ENCODE measurements around the gene GALNT8. TPM values are rescaled to one million over a fixed set of nuclear protein-coding genes. Genes with fewer than 3 reads are reported as not detected.
A peak's percentile ranks its signal among the peaks of the same experiment; 100 is the strongest.

GALNT8 gene
- total and polyA plus RNA-seq, 2 experiments from 2014 or later = 3.8 to 7.7 TPM

DNA sequence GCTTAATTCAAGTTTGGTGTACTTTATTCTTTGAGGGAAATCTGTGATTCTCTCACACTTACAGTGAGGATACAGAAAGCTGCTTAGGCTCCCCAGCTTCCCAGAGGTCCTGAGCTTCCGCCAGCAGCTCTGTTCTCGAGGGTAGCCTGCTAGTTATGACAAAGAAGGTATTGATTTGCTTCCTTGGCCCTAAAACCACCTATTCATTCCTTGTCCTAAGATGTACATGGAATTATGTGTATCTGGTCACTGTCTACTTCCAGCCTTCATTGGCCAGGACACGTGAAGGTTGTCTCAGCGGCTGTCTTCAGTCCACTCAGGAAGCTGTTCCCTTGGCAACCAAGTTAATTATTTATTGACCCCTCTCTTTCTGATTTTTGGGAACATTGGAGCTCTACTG lies 55.7 kb downstream of the GALNT8 start:
- Histone ChIP-seq H3K79me2 (replicated peaks; ENCODE audit: insufficient read depth) (no peaks in the 10 kb centered on the region), H3K27ac (ENCODE audit: low read depth) (no peak overlapping the region), H3K36me3 (ENCODE audit: insufficient read depth) (no peaks in the 10 kb centered on the region), H2AFZ (no peak overlapping the region), H3K4me2 (no peak overlapping the region), H3K27me3 (ENCODE audit: insufficient read depth) (no peaks in the 10 kb centered on the region), H4K20me1 (replicated peaks; ENCODE audit: insufficient read depth) (no peaks in the 10 kb centered on the region), H3K4me1 (ENCODE audit: insufficient read depth) (no peaks in the 10 kb centered on the region), H3K4me3 (no peak overlapping the region), H3K9me2 (ENCODE audit: insufficient read depth) (no peaks in the 10 kb centered on the region), H3F3A (replicated peaks; ENCODE audit: low read depth) (no peaks in the 10 kb centered on the region)
- peaks cover 2% of the 10 kb centered on the region for H3K27me3 Mint-ChIP-seq (ENCODE audit: insufficient read depth, low read depth, poor library complexity)
- no peak for TF ChIP-seq ZNF114 (CRISPR knock-in tag; IDR thresholded peaks at IDR 0.05)
- no peak for ATAC-seq
- H3K4me1 Mint-ChIP-seq = no peaks in the 10 kb centered on the region
- H3K36me3 Mint-ChIP-seq (ENCODE audit: low read depth) = 0 out of 3 replicates have a peak, but pooled peaks cover 3% of the 10 kb centered on the region
- DNase-seq (ENCODE audit: low spot score) = no peak
- no peak overlapping the region for H3K4me3 Mint-ChIP-seq
- H3K9me3 Mint-ChIP-seq = no peaks in the 10 kb centered on the region
- no peak overlapping the region for H3K27ac Mint-ChIP-seq

DNA sequence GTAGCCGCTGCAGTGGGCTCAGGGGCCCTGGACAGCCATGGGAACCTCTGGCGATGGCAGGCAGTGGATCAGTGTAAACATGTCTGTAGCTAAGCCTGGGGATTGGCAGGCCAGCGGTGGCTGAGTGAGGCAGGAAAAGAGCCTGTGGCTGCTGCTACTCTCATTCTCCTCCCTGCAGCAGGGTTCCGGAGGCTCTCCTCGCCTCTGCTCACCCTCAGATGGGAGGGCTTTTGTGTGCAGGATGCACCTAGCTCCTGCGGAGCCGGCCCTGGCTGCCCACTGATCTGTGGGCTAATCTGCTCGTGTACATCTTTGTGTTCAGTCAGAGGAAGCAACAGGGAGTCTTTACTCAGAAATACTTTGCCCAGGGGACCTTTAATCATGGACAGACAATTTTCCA lies 59.5 kb downstream of the GALNT8 start:
- no peak overlapping the region for H3K27ac Mint-ChIP-seq
- peak; percentile 60 for ATAC-seq
- H3F3A ChIP-seq (replicated peaks; ENCODE audit: low read depth) = no peaks in the 10 kb centered on the region

DNA sequence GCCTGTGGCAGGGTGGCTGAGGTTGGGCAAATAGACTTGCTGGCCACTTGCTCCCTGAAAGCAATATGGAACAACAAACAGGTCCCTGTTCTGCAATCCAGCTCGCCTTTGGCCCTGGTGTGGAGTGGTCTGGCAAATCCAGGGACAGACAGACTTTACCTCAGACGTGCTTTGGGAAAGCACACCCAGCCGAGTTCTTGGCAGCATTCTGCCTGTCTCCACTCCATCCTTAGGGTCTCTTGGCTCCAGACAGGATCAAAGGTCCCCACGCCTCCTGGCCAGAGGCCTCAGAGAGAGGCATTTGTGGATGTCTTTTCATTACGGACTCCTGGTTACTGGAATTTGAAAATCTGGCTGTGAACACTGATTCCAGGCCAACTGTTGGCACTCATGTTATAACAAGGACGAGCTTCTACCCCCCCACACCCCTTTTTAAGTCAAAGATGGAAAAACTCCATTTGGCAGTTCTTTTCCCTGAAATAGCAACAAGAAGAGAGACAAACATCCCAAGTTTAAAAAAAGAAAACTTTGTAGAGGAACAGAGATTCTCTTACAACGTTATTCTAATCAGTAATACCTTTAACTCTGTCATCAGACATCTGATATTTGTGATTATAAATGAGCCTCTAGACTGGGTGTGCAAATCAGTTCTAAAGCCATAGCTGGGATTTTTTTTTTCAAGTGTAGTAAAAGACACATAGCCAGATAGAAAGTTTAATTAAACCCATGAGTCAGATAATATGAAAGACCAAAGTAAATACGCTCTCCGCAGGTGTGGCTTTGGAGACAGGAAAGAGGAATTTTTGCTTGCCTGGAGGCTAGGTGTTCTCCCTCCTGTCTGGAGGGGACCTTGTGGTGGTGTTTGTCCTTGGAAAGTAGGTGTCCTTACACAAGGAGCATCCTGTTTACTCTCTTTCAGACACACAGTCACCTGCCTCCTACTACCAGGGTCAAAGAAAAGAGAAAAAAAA lies 60.7 kb downstream of the GALNT8 start:
- no peaks in the 10 kb centered on the region for H3K4me1 ChIP-seq (ENCODE audit: insufficient read depth)
- no peaks in the 10 kb centered on the region for H3K36me3 ChIP-seq (ENCODE audit: insufficient read depth)
- no peaks in the 10 kb centered on the region for H3K9me3 Mint-ChIP-seq
- H3K4me2 ChIP-seq = no peak overlapping the region
- no peaks in the 10 kb centered on the region for H3K4me1 Mint-ChIP-seq
- no peak overlapping the region for H3K4me3 ChIP-seq
- H3K36me3 Mint-ChIP-seq (ENCODE audit: low read depth) = peaks cover 9% of the 10 kb centered on the region; the same call in 1 of the 3 replicates
- ATAC-seq (no peak), DNase-seq (ENCODE audit: low spot score) (no peak)
- no peak overlapping the region for H3K27ac ChIP-seq (ENCODE audit: low read depth)
- H3F3A ChIP-seq (replicated peaks; ENCODE audit: low read depth) = no peaks in the 10 kb centered on the region
- H3K4me3 Mint-ChIP-seq = no peak overlapping the region
- H3K79me2 ChIP-seq (replicated peaks; ENCODE audit: insufficient read depth) = no peaks in the 10 kb centered on the region
- H3K27ac Mint-ChIP-seq = no peak overlapping the region
- no peaks in the 10 kb centered on the region for H3K9me2 ChIP-seq (ENCODE audit: insufficient read depth)
- peaks cover 2% of the 10 kb centered on the region for H3K27me3 Mint-ChIP-seq (ENCODE audit: insufficient read depth, low read depth, poor library complexity)
- H2AFZ ChIP-seq = no peak overlapping the region
- H4K20me1 ChIP-seq (replicated peaks; ENCODE audit: insufficient read depth) = no peaks in the 10 kb centered on the region
- no peaks in the 10 kb centered on the region for H3K27me3 ChIP-seq (ENCODE audit: insufficient read depth)
- TF ChIP-seq ZNF331 (CRISPR knock-in tag; IDR thresholded peaks at IDR 0.05; ENCODE audit: low read depth) = no peak
- no peak for TF ChIP-seq POLR2AphosphoS5 (IDR thresholded peaks at IDR 0.05; ENCODE audit: low read depth)
- TF ChIP-seq STAT1 (IDR thresholded peaks at IDR 0.05; ENCODE audit: unreplicated experiment) = no peak
- TF ChIP-seq, protein P1, sequence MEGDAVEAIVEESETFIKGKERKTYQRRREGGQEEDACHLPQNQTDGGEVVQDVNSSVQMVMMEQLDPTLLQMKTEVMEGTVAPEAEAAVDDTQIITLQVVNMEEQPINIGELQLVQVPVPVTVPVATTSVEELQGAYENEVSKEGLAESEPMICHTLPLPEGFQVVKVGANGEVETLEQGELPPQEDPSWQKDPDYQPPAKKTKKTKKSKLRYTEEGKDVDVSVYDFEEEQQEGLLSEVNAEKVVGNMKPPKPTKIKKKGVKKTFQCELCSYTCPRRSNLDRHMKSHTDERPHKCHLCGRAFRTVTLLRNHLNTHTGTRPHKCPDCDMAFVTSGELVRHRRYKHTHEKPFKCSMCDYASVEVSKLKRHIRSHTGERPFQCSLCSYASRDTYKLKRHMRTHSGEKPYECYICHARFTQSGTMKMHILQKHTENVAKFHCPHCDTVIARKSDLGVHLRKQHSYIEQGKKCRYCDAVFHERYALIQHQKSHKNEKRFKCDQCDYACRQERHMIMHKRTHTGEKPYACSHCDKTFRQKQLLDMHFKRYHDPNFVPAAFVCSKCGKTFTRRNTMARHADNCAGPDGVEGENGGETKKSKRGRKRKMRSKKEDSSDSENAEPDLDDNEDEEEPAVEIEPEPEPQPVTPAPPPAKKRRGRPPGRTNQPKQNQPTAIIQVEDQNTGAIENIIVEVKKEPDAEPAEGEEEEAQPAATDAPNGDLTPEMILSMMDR (conservative IDR thresholded peaks at IDR 0.05; ENCODE audit: low read depth in 2 of 2) = no peak
- TF ChIP-seq, protein P2, sequence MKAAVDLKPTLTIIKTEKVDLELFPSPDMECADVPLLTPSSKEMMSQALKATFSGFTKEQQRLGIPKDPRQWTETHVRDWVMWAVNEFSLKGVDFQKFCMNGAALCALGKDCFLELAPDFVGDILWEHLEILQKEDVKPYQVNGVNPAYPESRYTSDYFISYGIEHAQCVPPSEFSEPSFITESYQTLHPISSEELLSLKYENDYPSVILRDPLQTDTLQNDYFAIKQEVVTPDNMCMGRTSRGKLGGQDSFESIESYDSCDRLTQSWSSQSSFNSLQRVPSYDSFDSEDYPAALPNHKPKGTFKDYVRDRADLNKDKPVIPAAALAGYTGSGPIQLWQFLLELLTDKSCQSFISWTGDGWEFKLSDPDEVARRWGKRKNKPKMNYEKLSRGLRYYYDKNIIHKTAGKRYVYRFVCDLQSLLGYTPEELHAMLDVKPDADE (IDR thresholded peaks at IDR 0.05) = no peak
- TF ChIP-seq EZH2 (IDR thresholded peaks at IDR 0.05; ENCODE audit: low read depth, unreplicated experiment) = no peak
- no peak for TF ChIP-seq NANOG (IDR thresholded peaks at IDR 0.05; ENCODE audit: borderline replicate concordance)
- no peak for TF ChIP-seq JUNB (IDR thresholded peaks at IDR 0.05; ENCODE audit: unreplicated experiment)

More for the DNA sequence above, 59.5 kb downstream of the GALNT8 start:
- no peak overlapping the region for H3K4me3 Mint-ChIP-seq
- H3K4me1 Mint-ChIP-seq = no peaks in the 10 kb centered on the region
- Histone ChIP-seq H3K36me3 (ENCODE audit: insufficient read depth) (no peaks in the 10 kb centered on the region), H4K20me1 (replicated peaks; ENCODE audit: insufficient read depth) (no peaks in the 10 kb centered on the region), H3K4me2 (no peak overlapping the region), H3K4me3 (no peak overlapping the region), H3K79me2 (replicated peaks; ENCODE audit: insufficient read depth) (no peaks in the 10 kb centered on the region), H3K27me3 (ENCODE audit: insufficient read depth) (no peaks in the 10 kb centered on the region), H2AFZ (no peak overlapping the region), H3K9me2 (ENCODE audit: insufficient read depth) (no peaks in the 10 kb centered on the region), H3K4me1 (ENCODE audit: insufficient read depth) (no peaks in the 10 kb centered on the region), H3K27ac (ENCODE audit: low read depth) (no peak overlapping the region)
- DNase-seq (ENCODE audit: low spot score) = no peak
- H3K36me3 Mint-ChIP-seq (ENCODE audit: low read depth) = peaks cover 7% of the 10 kb centered on the region; the same call in 1 of the 3 replicates
- peaks cover 2% of the 10 kb centered on the region for H3K27me3 Mint-ChIP-seq (ENCODE audit: insufficient read depth, low read depth, poor library complexity)
- TF ChIP-seq ZNF114 (CRISPR knock-in tag; IDR thresholded peaks at IDR 0.05) (no peak), ZNF331 (CRISPR knock-in tag; IDR thresholded peaks at IDR 0.05; ENCODE audit: low read depth) (no peak), NANOG (IDR thresholded peaks at IDR 0.05; ENCODE audit: borderline replicate concordance) (no peak), EZH2 (IDR thresholded peaks at IDR 0.05; ENCODE audit: low read depth, unreplicated experiment) (no peak), POLR2AphosphoS5 (IDR thresholded peaks at IDR 0.05; ENCODE audit: low read depth) (no peak), EZH2phosphoT487 (IDR thresholded peaks at IDR 0.05; ENCODE audit: unreplicated experiment) (no peak)
- TF ChIP-seq, protein P1 (conservative IDR thresholded peaks at IDR 0.05; ENCODE audit: low read depth in 2 of 2) = no peak
- H3K9me3 Mint-ChIP-seq = no peaks in the 10 kb centered on the region
